HG03521 (cell line): ENCODE measurements around the gene ARFGAP1.
"Not testable (repeated sequence)": the region's sequence is repeated elsewhere in the genome, so short reads cannot be mapped to it uniquely, and the experiment has no call there.

Experiments used
- ATAC-seq: cut with Tn5 transposase; IDR thresholded peaks from one replicate; pipeline ENCODE4 v1.9.1; 2021; ENCODE audit warnings: mild to moderate bottlenecking, moderate library complexity; ENCODE audit not compliant: unreplicated experiment

Gene ARFGAP1

DNA sequence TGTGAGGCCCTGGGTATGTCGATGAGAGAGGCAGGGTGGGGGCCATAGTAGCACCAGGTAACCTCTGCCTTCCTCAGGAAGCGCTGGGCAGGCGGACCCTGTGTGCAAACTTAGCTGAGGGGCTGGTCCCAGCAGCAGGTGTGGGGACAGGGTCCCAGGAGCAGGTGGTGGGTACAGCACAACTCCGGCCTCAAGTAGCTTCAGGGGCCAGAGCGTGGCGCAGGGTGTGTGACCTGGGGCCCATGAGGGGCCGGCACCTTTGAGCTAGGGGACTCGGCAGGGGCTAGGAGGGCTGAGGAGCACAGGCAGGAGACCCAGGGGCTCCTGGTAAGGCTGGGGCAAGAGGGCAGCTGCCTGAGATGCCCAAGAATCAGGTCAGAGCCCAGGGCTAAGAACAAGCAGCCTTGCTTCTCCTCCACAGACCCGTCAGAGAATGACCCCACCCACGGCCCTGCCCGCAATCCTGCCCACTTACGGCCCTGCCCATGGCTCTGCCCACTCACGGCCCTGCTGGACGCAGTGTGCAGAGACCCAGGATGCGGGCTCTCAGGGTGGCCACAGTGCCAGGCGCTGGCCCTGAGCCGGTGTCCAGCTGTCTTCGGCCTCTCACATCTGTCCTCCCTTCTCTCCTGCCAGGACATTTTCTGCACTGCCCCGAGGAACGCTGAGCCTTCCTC lies 57.6 kb downstream of the ARFGAP1 start:
- no peak for ATAC-seq

DNA sequence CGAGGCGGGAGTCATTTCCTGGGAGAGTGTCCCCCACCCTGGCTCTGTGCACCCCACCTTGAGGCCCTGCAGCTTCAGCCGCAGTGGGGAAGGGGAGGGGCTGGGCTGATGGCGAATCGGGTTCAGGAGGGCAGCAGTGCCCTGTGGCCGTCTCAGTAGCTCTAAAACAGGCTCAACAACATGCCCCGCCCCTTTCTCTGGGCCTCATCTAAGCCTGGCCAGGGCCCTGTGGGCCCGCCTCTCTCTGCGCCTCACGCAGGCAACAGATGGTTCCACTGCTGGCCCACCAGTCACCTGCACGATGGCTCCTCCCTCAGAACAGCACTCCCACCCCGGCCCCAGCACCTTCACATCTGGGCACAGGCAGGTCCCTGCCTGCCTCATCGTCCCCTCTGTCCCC lies 58.3 kb downstream of the ARFGAP1 start:
- ATAC-seq: no peak

DNA sequence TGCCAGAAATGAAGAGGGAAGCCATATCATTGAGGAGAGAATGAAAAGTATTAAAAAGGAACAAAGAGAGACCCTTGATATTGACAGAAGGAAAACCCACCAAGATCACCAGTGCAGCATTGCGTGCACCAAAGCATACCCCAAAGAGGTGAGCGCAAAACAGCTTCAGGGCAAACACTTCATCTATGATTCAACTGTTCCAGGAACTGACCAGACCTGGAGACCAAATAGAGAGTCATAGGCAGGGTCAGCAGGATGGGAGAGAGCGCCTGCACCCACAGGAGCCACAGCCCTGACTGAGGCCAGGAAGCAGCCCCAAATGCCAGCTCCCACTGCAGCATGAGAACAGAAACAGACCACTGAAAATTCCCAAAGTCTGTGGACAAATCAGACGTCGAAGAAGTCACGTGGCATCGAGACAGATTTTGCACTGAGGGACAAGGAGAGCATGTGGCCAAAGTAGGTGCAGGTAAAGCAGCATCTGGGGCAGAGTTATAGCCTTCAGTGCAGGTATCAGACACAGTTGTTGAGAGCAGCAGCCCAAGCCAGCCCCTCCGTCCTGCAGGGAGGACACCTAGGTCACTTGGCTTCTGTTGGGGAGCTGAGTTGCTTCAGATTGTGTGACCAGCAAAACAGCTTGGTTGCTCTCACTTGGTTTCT lies 59.3 kb downstream of the ARFGAP1 start:
- ATAC-seq: no peak

DNA sequence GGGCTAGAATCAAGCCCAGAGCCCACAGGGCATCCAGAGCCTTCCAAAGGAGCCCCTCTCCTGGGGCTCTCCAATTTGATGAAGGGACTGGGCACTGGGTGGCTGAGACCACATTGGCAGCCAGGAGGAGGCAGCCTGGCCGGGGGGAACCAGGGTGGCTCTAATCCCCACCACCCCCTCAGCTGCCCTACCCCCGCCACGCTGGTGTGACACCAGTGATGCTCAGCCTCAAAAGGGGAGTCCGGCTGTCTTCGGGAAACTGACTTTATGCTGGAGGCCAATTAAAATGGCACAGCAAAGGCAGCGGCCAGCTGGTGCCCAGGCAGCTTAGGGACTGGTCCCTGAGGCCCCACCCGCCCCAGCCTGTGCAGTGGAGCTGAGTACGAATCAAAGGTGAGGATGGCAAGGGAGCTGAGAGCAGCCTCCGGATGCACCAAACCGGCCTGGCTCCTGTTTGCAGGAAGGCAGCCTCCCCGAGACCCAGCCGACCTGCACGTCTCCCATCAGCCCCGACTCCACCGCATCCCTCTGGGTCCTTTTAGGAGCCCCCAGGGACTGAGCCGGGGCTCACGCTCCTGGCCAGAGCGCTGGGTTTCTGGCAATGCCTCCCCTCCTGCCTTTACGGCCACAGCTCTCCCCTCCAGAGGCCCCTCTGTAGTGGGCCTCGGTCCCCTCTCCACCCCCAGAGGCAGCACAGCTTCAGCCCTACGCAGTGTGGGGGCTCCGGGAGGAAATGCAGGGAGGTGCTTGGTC lies 60.1 kb downstream of the ARFGAP1 start:
- ATAC-seq: no peak

DNA sequence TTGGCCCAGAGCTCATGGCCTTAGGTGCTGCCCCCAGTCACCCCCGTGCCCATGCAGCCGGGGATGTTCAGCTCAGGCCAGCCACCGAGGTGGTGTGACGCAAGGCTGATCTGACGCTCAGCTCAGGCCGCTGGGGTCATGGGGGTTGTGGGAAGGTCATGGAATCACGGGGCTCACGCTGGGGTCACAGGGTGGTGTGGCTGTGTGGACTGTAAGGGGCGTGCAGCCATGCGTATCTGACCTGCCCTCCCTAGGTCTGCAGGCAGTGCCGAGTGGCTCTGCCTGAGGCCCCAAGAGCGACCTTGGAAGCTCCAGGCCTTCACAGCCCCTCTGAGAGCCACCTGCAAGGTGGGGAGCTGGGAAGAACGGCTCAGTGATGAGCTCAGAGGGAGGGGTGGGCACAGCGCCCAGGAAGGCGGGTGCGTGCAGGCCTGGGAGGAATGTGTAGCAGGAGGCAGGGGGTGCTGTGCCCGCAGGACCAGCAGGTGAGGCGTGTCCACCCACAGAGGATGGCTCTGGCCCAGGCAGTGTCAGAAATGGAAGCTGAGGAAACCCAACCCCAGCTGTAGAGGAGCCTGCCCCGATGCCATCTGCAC lies 60.7 kb downstream of the ARFGAP1 start:
- no peak for ATAC-seq

DNA sequence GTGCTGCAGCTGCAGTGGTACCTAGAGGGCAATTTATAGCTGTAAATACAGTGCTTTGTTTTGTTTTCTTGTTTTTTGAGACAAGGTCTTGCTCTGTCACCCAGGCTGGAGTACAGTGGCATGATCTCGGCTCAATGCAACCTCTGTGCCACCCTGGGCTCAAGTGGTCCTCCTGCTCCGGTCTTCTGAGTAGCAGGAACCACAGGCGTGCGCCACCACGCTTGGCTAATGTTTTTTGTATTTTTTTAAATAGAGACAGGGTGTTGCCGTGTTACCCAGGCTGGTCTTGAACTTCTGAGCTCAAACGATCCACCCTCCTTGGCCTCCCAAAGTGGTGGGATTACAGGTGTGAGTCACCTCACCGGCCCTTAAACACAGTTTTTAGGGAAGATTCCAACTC lies 61.7 kb downstream of the ARFGAP1 start:
- ATAC-seq: no peak

DNA sequence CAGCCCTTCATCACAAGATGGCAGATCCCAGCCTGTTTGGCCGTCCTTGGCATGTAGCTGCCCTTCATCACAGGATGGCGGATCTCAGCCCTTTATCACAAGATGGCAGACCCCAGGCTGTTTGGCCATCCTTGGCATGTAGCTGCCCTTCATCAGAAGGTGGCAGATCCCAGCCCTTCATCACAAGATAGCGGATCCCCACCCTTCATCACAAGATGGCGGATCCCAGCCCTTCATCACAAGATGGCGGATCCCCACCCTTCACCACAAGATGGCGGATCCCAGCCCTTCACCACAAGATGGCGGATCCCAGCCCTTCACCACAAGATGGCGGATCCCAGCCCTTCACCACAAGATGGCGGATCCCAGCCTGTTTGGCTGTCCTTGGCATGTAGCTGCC lies 62.4 kb downstream of the ARFGAP1 start:
- ATAC-seq: not testable (repeated sequence)

DNA sequence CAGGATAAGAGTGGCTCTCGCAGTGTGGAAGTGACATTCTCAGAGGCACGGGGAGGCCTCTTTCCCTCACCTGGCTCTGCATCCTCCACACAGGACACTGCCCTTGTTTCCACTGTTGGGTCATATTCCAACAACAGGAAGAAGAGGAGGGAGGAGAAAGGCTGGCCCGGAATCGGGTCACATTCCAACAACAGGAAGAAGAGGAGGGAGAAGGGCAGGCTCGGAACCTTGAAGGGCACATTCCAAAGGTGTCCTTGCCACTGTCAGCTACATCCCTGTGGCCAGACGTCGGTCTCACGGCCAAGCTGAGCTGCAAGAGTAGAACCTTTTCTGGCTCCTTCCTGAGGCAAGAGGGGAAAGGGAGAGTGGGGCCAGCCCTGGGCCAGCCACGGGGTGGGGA lies 63.1 kb downstream of the ARFGAP1 start:
- ATAC-seq: no peak

DNA sequence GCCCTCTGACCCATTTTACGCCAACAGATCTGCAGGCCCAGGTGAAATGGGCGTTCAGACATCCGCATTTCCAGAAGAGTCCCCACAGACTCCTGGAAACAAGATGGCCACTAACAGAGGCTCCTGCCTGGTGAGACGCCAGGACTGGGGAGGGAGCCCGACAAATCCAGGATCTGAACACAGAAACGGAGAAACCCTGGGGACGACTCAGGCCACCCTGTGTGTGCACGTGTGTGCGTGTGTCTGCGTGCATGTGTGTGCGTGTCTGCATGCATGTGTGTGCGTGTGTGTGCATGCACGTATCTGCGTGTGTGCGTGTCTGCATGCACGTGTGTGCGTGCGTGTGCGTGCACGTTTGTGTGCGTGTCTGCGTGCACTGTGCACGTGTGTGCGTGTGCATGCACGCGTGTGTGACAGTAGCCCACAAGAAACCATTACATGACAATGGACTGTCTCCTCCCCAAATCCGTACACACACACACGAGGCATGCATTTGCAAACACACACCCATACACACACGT lies 63.7 kb downstream of the ARFGAP1 start:
- no peak for ATAC-seq

DNA sequence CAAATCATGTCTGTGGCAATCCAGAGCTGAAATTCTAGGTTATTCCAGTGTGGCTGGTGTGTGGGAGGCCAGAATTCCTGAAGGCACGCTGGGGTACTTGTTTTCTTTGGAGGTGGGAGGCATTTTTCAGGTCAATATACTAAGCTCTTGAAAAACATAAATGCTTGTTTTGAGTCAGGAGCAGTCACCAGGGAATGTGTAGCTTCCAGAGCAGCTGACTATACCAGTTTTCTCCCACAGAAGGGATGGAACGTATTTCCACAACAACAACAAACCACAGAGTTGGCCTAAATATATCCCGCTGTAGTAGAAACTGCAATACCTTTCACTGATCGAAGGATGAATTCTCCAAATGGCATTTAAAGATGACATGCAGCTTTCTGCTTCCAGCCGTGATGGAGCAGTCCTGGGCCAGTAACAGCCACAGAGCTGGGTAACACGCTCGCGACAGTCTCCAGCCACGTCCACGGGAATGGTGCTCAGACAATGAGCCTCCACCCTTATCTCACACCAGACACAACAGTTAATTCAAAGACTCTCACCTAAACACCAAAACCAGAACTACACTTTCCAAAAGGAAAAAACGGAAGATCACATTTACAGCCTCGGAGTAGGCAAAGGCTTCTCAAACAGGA lies 65.3 kb downstream of the ARFGAP1 start:
- ATAC-seq: no peak
